HCT116 (cell line): ENCODE results near the gene PDK1. TPM values are rescaled to one million over a fixed set of nuclear protein-coding genes. Genes with fewer than 3 reads are reported as not detected.

ENCODE experiments used
- ATAC-seq: fragments of 200-7000 bp; cut with Tn5 transposase; 2 replicates; pipeline ENCODE4 v1.9.1; 2020; ENCODE audit warnings: mild to moderate bottlenecking, moderate library complexity
- BruUV-seq: library from RNA; stranded (reverse); fragments of 400-500 nt; replicated peaks from 2 replicates; lab custom pipeline; 2021; lab: Mats Ljungman, UMichigan
- CTCF ChIA-PET: fragments of 300-600 bp; sonication (Branson Sonifier 250); formaldehyde crosslinking; loops from one replicate; lab custom pipeline; 2021; ENCODE audit warnings: antibody characterized with exemption; lab: Charles Lee
- POLR2A ChIA-PET: fragments of 300-600, 350-600 bp; sonication (Branson Sonifier 250); formaldehyde crosslinking; loops from one replicate; lab custom pipeline; 2021; ENCODE audit warnings: antibody characterized with exemption; lab: Charles Lee
- RAD21 ChIA-PET, 2 experiments: fragments of 300-600 bp; sonication (Branson Sonifier 250); formaldehyde crosslinking; loops; one replicate each; lab custom pipeline; 2023; ENCODE audit warnings: low total read pairs in 2 of 2; ENCODE audit not compliant: uncharacterized antibody in 2 of 2, unreplicated experiment in 2 of 2, low non-redundant PET in 1 of 2; lab: Charles Lee
- DNase-seq: peaks from one replicate; pipeline ENCODE4 v3.0.0-alpha.2; 2010; ENCODE audit warnings: low read depth, low spot score
- H2AFZ ChIP-seq: fragments of 200-600 bp; shearing (Covaris generic), sonication (generic); 2 replicates; pipeline ENCODE4 v1.6.1; 2017; ENCODE audit warnings: low read depth, mixed run types, mixed read lengths, antibody characterized with exemption, low read length; ENCODE audit not compliant: poor library complexity, severe bottlenecking
- H3K27ac ChIP-seq: 2 replicates; pipeline ENCODE4 v1.5.1; 2012; ENCODE audit warnings: low read depth, low read length
- H3K27me3 ChIP-seq: fragments of 200-600 bp; sonication (generic); 2 replicates; pipeline ENCODE4 v1.6.1; 2016; ENCODE audit warnings: mixed run types, low read length, mixed read lengths; ENCODE audit not compliant: insufficient read depth
- H3K36me3 ChIP-seq, 2 experiments: fragments of 200-500 bp in 1 of 2; fragments of 200-600 bp in 1 of 2; sonication (Bioruptor generic) in 1 of 2; sonication (generic) in 1 of 2; 2 replicates each; pipeline versions ENCODE4 v1.5.1 to v1.6.1; 2014 to 2016; ENCODE audit warnings: low read length in 2 of 2, inconsistent platforms in 1 of 2, mixed read lengths in 1 of 2, mixed run types in 1 of 2; ENCODE audit not compliant: insufficient read depth in 2 of 2, control insufficient read depth in 1 of 2
- H3K4me1 ChIP-seq, 2 experiments: fragments of 200-600 bp in 1 of 2; sonication (generic) in 1 of 2; 2 replicates each; pipeline versions ENCODE4 v1.5.1 to v1.6.1; 2012 to 2017; ENCODE audit warnings: low read length in 2 of 2, inconsistent platforms in 1 of 2, mild to moderate bottlenecking in 1 of 2, mixed read lengths in 1 of 2, mixed run types in 1 of 2, moderate library complexity in 1 of 2; ENCODE audit not compliant: insufficient read depth in 2 of 2, control insufficient read depth in 1 of 2
- H3K4me2 ChIP-seq: fragments of 200-600 bp; sonication (generic); 2 replicates; pipeline ENCODE4 v1.6.1; 2017; ENCODE audit warnings: mixed run types, low read length, mixed read lengths
- H3K4me3 ChIP-seq, 2 experiments: fragments of 200-600 bp in 1 of 2; sonication (generic) in 1 of 2; replicated peaks in 1 of 2; 2 replicates each; pipeline ENCODE4 v1.5.1; 2011 to 2016; ENCODE audit warnings: low read length in 2 of 2, control low read depth in 1 of 2, low read depth in 1 of 2, mild to moderate bottlenecking in 1 of 2, mixed read lengths in 1 of 2, mixed run types in 1 of 2
- H3K79me2 ChIP-seq: fragments of 200-600 bp; sonication (generic); 2 replicates; pipeline ENCODE4 v1.6.1; 2017; ENCODE audit warnings: mild to moderate bottlenecking, mixed run types, low read length, moderate library complexity, mixed read lengths; ENCODE audit not compliant: insufficient read depth
- H3K9ac ChIP-seq: fragments of 200-600 bp; sonication (generic); 2 replicates; pipeline ENCODE4 v1.6.1; 2016; ENCODE audit warnings: low read length, mixed read lengths
- H3K9me2 ChIP-seq: fragments of 200-600 bp; sonication (generic), shearing (Covaris generic); 2 replicates; pipeline ENCODE4 v1.6.1; 2017; ENCODE audit warnings: mixed run types, mild to moderate bottlenecking, moderate library complexity; ENCODE audit not compliant: insufficient read depth
- H3K9me3 ChIP-seq, 2 experiments: fragments of 200-500 bp in 1 of 2; fragments of 200-600 bp in 1 of 2; sonication (Bioruptor generic) in 1 of 2; sonication (generic) in 1 of 2; 2 replicates each; pipeline ENCODE4 v1.6.1; 2014 to 2017; ENCODE audit warnings: low read length in 2 of 2, mixed read lengths in 2 of 2, inconsistent platforms in 1 of 2, low read depth in 1 of 2, mild to moderate bottlenecking in 1 of 2, mixed run types in 1 of 2, moderate library complexity in 1 of 2; ENCODE audit not compliant: control insufficient read depth in 1 of 2, insufficient read depth in 1 of 2
- H4K20me1 ChIP-seq: fragments of 200-600 bp; sonication (generic), shearing (Covaris generic); 2 replicates; pipeline ENCODE4 v1.6.1; 2017; ENCODE audit warnings: mixed run types, mild to moderate bottlenecking, moderate library complexity; ENCODE audit not compliant: insufficient read depth
- CEBPB ChIP-seq: IDR thresholded peaks from 2 replicates; pipeline ENCODE4 v1.6.1; 2012; ENCODE audit warnings: low read depth
- CTCF ChIP-seq, 3 experiments: fragments of 200-600 bp in 1 of 3; sonication (generic) in 1 of 3; IDR thresholded peaks in 2 of 3; conservative IDR thresholded peaks in 1 of 3; 2 replicates each; pipeline ENCODE4 v1.5.1; 2012 to 2017; ENCODE audit warnings: low read depth in 2 of 3, low read length in 2 of 3, antibody characterized with exemption in 1 of 3, borderline replicate concordance in 1 of 3, control low read depth in 1 of 3, mild to moderate bottlenecking in 1 of 3, mixed read lengths in 1 of 3, mixed run types in 1 of 3, moderate library complexity in 1 of 3; ENCODE audit not compliant: insufficient read depth in 1 of 3
- EGR1 ChIP-seq: IDR thresholded peaks from 2 replicates; pipeline ENCODE4 v1.6.1; 2012; ENCODE audit warnings: low read depth
- ELF1 ChIP-seq: IDR thresholded peaks from 2 replicates; pipeline ENCODE4 v1.6.1; 2012; ENCODE audit warnings: low read depth, borderline replicate concordance
- EZH2 ChIP-seq: fragments of 200-600 bp; sonication (generic); IDR thresholded peaks from 2 replicates; pipeline ENCODE4 v1.6.1; 2017; ENCODE audit warnings: antibody characterized with exemption, mixed run types
- EZH2phosphoT487 ChIP-seq: fragments of 200-600 bp; IDR thresholded peaks from 2 replicates; pipeline ENCODE4 v1.6.1; 2018; ENCODE audit warnings: antibody characterized with exemption, borderline replicate concordance
- FOSL1 ChIP-seq: IDR thresholded peaks from 2 replicates; pipeline ENCODE4 v1.6.1; 2012; ENCODE audit warnings: low read depth
- JUND ChIP-seq: IDR thresholded peaks from 2 replicates; pipeline ENCODE4 v1.6.1; 2012
- MAX ChIP-seq: IDR thresholded peaks from 2 replicates; pipeline ENCODE4 v1.6.1; 2012
- POLR2A ChIP-seq: IDR thresholded peaks from 2 replicates; pipeline ENCODE4 v1.7.0; 2011; ENCODE audit warnings: borderline replicate concordance; ENCODE audit not compliant: insufficient read depth, insufficient read length; ENCODE audit errors: extremely low read depth
- POLR2AphosphoS5 ChIP-seq: IDR thresholded peaks from 2 replicates; pipeline ENCODE4 v1.6.1; 2011; ENCODE audit warnings: mild to moderate bottlenecking, low read depth, low read length, moderate library complexity
- RAD21 ChIP-seq: IDR thresholded peaks from 2 replicates; pipeline ENCODE4 v1.6.1; 2012; ENCODE audit warnings: low read depth, mild to moderate bottlenecking
- SIN3A ChIP-seq: IDR thresholded peaks from 2 replicates; pipeline ENCODE4 v1.6.1; 2012; ENCODE audit warnings: low read depth
- SP1 ChIP-seq: IDR thresholded peaks from 2 replicates; pipeline ENCODE4 v1.6.1; 2012; ENCODE audit warnings: low read depth
- SRF ChIP-seq: IDR thresholded peaks from 2 replicates; pipeline ENCODE4 v1.6.1; 2012; ENCODE audit warnings: low read depth
- TCF7L2 ChIP-seq: IDR thresholded peaks from 2 replicates; pipeline ENCODE4 v1.7.0; 2011; ENCODE audit warnings: borderline replicate concordance, inconsistent platforms; ENCODE audit not compliant: insufficient read depth, insufficient read length; ENCODE audit errors: extremely low read depth
- YY1 ChIP-seq: IDR thresholded peaks from 2 replicates; pipeline ENCODE4 v1.6.1; 2011; ENCODE audit warnings: low read length, low read depth, moderate library complexity, mild to moderate bottlenecking; ENCODE audit not compliant: insufficient replicate concordance; ENCODE audit errors: extremely low read depth
- ZBTB33 ChIP-seq: IDR thresholded peaks from 2 replicates; pipeline ENCODE4 v1.6.1; 2011; ENCODE audit warnings: mild to moderate bottlenecking, low read length, moderate library complexity; ENCODE audit not compliant: insufficient replicate concordance; ENCODE audit errors: extremely low read depth
- ZFX ChIP-seq: fragments of 450-650 bp; IDR thresholded peaks from 2 replicates; pipeline ENCODE4 v1.6.1; 2017
- intact Hi-C: fragments of 100-400 bp; cut with micrococcal nuclease; formaldehyde crosslinking; loops from 2 replicates; pipeline ENCODE4 v1.10.0; 2022
- total RNA-seq: library from RNA; stranded (reverse); gene quantifications from one replicate; pipeline ENCODE4 v1.2.1, GENCODE V29; 2021; ENCODE audit not compliant: unreplicated experiment

PDK1 gene
- total RNA-seq, 1 experiment from 2014 or later = 21.3 TPM

GRCh38 chr2:172558372-172558771 is 2.5 kb downstream of the PDK1 start:
- ChIA-PET POLR2A (no interaction called here), RAD21 (no interaction called here), CTCF (no interaction called here)
- H3K4me1 ChIP-seq = peaks cover 5 to 21% of the 10 kb centered on the region in 2 experiments; a peak in 3 of 4 replicates
- no peaks in the 10 kb centered on the region for H3K9me2 ChIP-seq
- H3K27ac ChIP-seq = no peak overlapping the region
- no peak overlapping the region for H3K9ac ChIP-seq
- DNase-seq (no peak), ATAC-seq (no peak)
- no peak overlapping the region for H3K4me2 ChIP-seq
- no TSS peak for BruUV-seq
- no peaks in the 10 kb centered on the region for H3K27me3 ChIP-seq
- intact Hi-C loops = no loop called here
- H2AFZ ChIP-seq = no peak overlapping the region
- H4K20me1 ChIP-seq = peaks cover 4% of the 10 kb centered on the region; the same call in 1 of the 2 replicates
- peaks cover 22% of the 10 kb centered on the region for H3K79me2 ChIP-seq
- no peak for TF ChIP-seq JUND
- TF ChIP-seq RAD21 = no peak
- no peak for TF ChIP-seq ELF1
- TF ChIP-seq FOSL1 = no peak
- TF ChIP-seq TCF7L2 = no peak
- no peak for TF ChIP-seq CEBPB
- no peak for TF ChIP-seq SIN3A
- TF ChIP-seq POLR2AphosphoS5 = no peak
- TF ChIP-seq EZH2phosphoT487 = no peak
- no peak for TF ChIP-seq CTCF (IDR thresholded peaks at IDR 0.05 in 2 of 3, conservative IDR thresholded peaks at IDR 0.05 in 1 of 3; ENCODE audit: borderline replicate concordance in 1 of 3, insufficient read depth in 1 of 3, low read depth in 2 of 3, low read length in 2 of 3)
- no peak for TF ChIP-seq SRF
- TF ChIP-seq MAX = no peak
- TF ChIP-seq SP1 = no peak
- no peak for TF ChIP-seq EZH2
- no peak for TF ChIP-seq ZBTB33
- no peak for TF ChIP-seq EGR1
- no peak for TF ChIP-seq ZFX
- no peak for TF ChIP-seq YY1
- no peak for TF ChIP-seq POLR2A
- H3K9me3 ChIP-seq = no peaks in the 10 kb centered on the region
- H3K36me3 ChIP-seq = peaks cover 5 to 20% of the 10 kb centered on the region in 2 experiments; a peak in 1 of 4 replicates
- H3K4me3 ChIP-seq = no peak overlapping the region
